ENCODE measurements around the gene KCNQ4. TPM values are rescaled to one million over a fixed set of nuclear protein-coding genes. Genes with fewer than 3 reads are reported as not detected.

Gene KCNQ4
- polyA plus RNA-seq, 3 donors: 0.13 TPM; not detected in 2

DNA sequence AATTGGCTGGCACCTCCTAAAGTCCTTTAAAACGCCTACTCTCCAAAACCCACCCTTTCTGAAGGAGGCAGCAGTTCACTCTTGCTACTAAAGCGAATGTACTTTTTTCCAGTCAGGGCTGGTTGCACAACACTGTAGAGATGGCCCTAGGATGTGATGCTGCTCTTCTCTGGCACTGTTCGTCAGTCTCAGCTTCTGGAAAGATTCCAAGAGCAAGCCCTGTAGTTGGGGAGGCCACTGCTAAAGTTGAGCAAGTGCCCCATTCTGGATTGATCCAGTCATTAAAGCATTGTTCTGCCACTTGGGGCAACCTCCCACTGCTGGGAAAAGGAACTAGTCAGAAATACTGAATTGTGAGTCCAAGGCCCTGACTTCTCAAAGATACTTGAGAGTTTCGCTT, 28.5 kb upstream of the KCNQ4 start:
- H3K9ac ChIP-seq (ENCODE audit: insufficient read depth, low read length, poor library complexity, severe bottlenecking): no peak overlapping the region
- H3K27ac ChIP-seq (ENCODE audit: low read depth in 1 of 2, low read length in 2 of 2): peak overlapping the region in 1 of 2 donors; percentile 49
- H4K20me1 ChIP-seq (ENCODE audit: insufficient read depth, low read length): peaks cover 37% of the 10 kb centered on the region
- no peaks in the 10 kb centered on the region for H3K79me2 ChIP-seq (ENCODE audit: insufficient read depth, low read length)
- H2AFZ ChIP-seq (ENCODE audit: insufficient read depth, low read depth, low read length, poor library complexity, severe bottlenecking): no peak overlapping the region
- H3K4me2 ChIP-seq (replicated peaks; ENCODE audit: extremely low read depth, low read length, poor library complexity, severe bottlenecking): no peak overlapping the region
- Mint-ChIP-seq H3K9me3 (no peaks in the 10 kb centered on the region), H3K36me3 (peaks cover 90 to 93% of the 10 kb centered on the region in 2 donors), H3K4me1 (no peaks in the 10 kb centered on the region), H3K4me3 (no peak overlapping the region), H3K27ac (peak overlapping the region in 4 of 7 donors; percentile 32 to 82 (median 60)), H3K27me3 (ENCODE audit: low read depth in 3 of 3) (peaks cover 0 to 2% (median 0%) of the 10 kb centered on the region in 3 donors)
- peaks cover 92 to 100% of the 10 kb centered on the region in 2 donors for H3K36me3 ChIP-seq (replicated peaks in 1 of 2; ENCODE audit: control insufficient read depth in 1 of 2, insufficient read depth in 2 of 2, low read length in 2 of 2)
- DNase-seq: peak; percentile 3 to 15 (median 12)
- H3K4me1 ChIP-seq (ENCODE audit: control insufficient read depth in 1 of 2, insufficient read depth in 2 of 2, low read length in 2 of 2): no peaks in the 10 kb centered on the region
- no peaks in the 10 kb centered on the region for H3K27me3 ChIP-seq (ENCODE audit: control insufficient read depth in 2 of 2, insufficient read depth in 2 of 2, low read length in 2 of 2)
- H3K4me3 ChIP-seq (replicated peaks in 1 of 3; ENCODE audit: low read depth in 2 of 3, low read length in 3 of 3): no peak overlapping the region
- 49% methylated on average over 4 of the region's 4 CpGs for WGBS (ENCODE audit: insufficient coverage)
- intact Hi-C loops (cut with micrococcal nuclease): no loop called here
- H3K9me3 ChIP-seq (replicated peaks in 1 of 2; ENCODE audit: control insufficient read depth in 1 of 2, insufficient read depth in 1 of 2, low read length in 2 of 2): no peaks in the 10 kb centered on the region
- TF ChIP-seq, protein P1, sequence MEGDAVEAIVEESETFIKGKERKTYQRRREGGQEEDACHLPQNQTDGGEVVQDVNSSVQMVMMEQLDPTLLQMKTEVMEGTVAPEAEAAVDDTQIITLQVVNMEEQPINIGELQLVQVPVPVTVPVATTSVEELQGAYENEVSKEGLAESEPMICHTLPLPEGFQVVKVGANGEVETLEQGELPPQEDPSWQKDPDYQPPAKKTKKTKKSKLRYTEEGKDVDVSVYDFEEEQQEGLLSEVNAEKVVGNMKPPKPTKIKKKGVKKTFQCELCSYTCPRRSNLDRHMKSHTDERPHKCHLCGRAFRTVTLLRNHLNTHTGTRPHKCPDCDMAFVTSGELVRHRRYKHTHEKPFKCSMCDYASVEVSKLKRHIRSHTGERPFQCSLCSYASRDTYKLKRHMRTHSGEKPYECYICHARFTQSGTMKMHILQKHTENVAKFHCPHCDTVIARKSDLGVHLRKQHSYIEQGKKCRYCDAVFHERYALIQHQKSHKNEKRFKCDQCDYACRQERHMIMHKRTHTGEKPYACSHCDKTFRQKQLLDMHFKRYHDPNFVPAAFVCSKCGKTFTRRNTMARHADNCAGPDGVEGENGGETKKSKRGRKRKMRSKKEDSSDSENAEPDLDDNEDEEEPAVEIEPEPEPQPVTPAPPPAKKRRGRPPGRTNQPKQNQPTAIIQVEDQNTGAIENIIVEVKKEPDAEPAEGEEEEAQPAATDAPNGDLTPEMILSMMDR (IDR thresholded peaks at IDR 0.05): no peak

DNA sequence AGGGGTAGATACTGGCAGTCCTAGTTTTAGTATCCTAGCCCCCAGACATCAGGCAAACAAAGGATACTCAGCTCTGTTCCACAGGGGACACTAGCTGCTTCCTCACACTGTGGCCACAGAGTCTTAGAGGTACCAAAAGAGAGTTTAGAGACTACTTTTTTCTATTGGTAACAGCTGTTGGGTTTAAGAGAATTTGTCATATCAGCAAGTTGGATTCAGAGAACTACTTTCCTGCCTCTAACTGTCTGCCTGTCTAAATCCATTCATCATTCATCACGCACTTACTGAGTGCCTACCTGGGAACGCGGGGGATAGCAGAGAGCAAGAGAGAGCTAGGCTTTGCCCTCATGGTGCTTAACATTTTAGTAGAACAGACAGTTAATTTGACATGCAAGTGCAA, 27.1 kb upstream of the KCNQ4 start:
- Mint-ChIP-seq H3K4me1 (no peaks in the 10 kb centered on the region), H3K27ac (peak overlapping the region in 2 of 7 donors; percentile 2 to 15), H3K36me3 (peaks cover 88 to 93% of the 10 kb centered on the region in 2 donors), H3K4me3 (no peak overlapping the region), H3K9me3 (no peaks in the 10 kb centered on the region), H3K27me3 (ENCODE audit: low read depth in 3 of 3) (peaks cover 0 to 2% (median 0%) of the 10 kb centered on the region in 3 donors)
- DNase-seq: no peak
- intact Hi-C loops (cut with micrococcal nuclease): no loop called here
- Histone ChIP-seq H4K20me1 (ENCODE audit: insufficient read depth, low read length) (peaks cover 45% of the 10 kb centered on the region), H3K4me2 (replicated peaks; ENCODE audit: extremely low read depth, low read length, poor library complexity, severe bottlenecking) (no peak overlapping the region), H2AFZ (ENCODE audit: insufficient read depth, low read depth, low read length, poor library complexity, severe bottlenecking) (no peak overlapping the region), H3K36me3 (replicated peaks in 1 of 2; ENCODE audit: control insufficient read depth in 1 of 2, insufficient read depth in 2 of 2, low read length in 2 of 2) (peaks cover 88 to 100% of the 10 kb centered on the region in 2 donors), H3K4me1 (ENCODE audit: control insufficient read depth in 1 of 2, insufficient read depth in 2 of 2, low read length in 2 of 2) (no peaks in the 10 kb centered on the region), H3K79me2 (ENCODE audit: insufficient read depth, low read length) (no peaks in the 10 kb centered on the region), H3K4me3 (replicated peaks in 1 of 3; ENCODE audit: low read depth in 2 of 3, low read length in 3 of 3) (no peak overlapping the region), H3K9ac (ENCODE audit: insufficient read depth, low read length, poor library complexity, severe bottlenecking) (no peak overlapping the region), H3K27me3 (ENCODE audit: control insufficient read depth in 2 of 2, insufficient read depth in 2 of 2, low read length in 2 of 2) (no peaks in the 10 kb centered on the region), H3K9me3 (replicated peaks in 1 of 2; ENCODE audit: control insufficient read depth in 1 of 2, insufficient read depth in 1 of 2, low read length in 2 of 2) (no peaks in the 10 kb centered on the region), H3K27ac (ENCODE audit: low read depth in 1 of 2, low read length in 2 of 2) (no peak overlapping the region)
- TF ChIP-seq, protein P1 (IDR thresholded peaks at IDR 0.05): no peak
- 87% methylated on average over 3 of the region's 3 CpGs for WGBS (ENCODE audit: insufficient coverage)

Data from CD14-positive monocyte (primary cell).